ENCODE measurements around the gene LRRFIP2.

DNA sequence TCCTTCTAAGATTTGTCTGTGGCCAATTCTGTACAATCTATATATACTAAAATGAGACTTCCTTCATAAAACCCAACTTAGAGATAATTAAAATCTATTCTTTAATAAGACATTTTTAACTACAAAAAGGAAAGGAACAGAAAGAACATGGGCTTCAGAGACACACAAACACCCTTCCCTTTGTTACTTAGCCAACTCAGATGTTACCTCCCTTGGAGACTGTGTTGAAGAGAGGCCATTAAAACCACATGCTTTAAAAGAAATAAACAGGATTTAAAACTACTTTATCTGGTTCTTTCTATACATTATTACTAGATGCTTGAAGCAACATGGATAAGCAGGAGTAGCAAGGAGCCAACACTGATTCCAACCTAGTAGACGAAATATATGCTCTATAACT, 42.0 kb downstream of the LRRFIP2 start:
- TF ChIP-seq, protein P1, sequence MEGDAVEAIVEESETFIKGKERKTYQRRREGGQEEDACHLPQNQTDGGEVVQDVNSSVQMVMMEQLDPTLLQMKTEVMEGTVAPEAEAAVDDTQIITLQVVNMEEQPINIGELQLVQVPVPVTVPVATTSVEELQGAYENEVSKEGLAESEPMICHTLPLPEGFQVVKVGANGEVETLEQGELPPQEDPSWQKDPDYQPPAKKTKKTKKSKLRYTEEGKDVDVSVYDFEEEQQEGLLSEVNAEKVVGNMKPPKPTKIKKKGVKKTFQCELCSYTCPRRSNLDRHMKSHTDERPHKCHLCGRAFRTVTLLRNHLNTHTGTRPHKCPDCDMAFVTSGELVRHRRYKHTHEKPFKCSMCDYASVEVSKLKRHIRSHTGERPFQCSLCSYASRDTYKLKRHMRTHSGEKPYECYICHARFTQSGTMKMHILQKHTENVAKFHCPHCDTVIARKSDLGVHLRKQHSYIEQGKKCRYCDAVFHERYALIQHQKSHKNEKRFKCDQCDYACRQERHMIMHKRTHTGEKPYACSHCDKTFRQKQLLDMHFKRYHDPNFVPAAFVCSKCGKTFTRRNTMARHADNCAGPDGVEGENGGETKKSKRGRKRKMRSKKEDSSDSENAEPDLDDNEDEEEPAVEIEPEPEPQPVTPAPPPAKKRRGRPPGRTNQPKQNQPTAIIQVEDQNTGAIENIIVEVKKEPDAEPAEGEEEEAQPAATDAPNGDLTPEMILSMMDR (tag by site-specific recombination; IDR thresholded peaks at IDR 0.05) = no peak
- TF ChIP-seq KLF7 (tag by site-specific recombination; IDR thresholded peaks at IDR 0.05; ENCODE audit: borderline replicate concordance) (no peak), ZNF274 (IDR thresholded peaks at IDR 0.05; ENCODE audit: low read length) (no peak), ZNF274 (tag by site-specific recombination; IDR thresholded peaks at IDR 0.05; ENCODE audit: borderline replicate concordance) (no peak), MZF1 (tag by site-specific recombination; IDR thresholded peaks at IDR 0.05; ENCODE audit: borderline replicate concordance) (no peak), BCL11A (tag by site-specific recombination; IDR thresholded peaks at IDR 0.05; ENCODE audit: low read depth) (no peak), ZNF324 (tag by site-specific recombination; IDR thresholded peaks at IDR 0.05) (no peak), ZFP3 (tag by site-specific recombination; IDR thresholded peaks at IDR 0.05; ENCODE audit: low read depth) (no peak), ZNF776 (tag by site-specific recombination; IDR thresholded peaks at IDR 0.05; ENCODE audit: borderline replicate concordance) (no peak), ZSCAN30 (tag by site-specific recombination; IDR thresholded peaks at IDR 0.05) (no peak), ZNF132 (tag by site-specific recombination; IDR thresholded peaks at IDR 0.05; ENCODE audit: borderline replicate concordance) (no peak), ZNF354C (tag by site-specific recombination; IDR thresholded peaks at IDR 0.05; ENCODE audit: borderline replicate concordance, low read depth) (no peak)
- TF ChIP-seq, protein P2, sequence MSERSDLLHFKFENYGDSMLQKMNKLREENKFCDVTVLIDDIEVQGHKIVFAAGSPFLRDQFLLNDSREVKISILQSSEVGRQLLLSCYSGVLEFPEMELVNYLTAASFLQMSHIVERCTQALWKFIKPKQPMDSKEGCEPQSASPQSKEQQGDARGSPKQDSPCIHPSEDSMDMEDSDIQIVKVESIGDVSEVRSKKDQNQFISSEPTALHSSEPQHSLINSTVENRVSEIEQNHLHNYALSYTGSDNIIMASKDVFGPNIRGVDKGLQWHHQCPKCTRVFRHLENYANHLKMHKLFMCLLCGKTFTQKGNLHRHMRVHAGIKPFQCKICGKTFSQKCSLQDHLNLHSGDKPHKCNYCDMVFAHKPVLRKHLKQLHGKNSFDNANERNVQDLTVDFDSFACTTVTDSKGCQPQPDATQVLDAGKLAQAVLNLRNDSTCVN (tag by site-specific recombination; optimal IDR thresholded peaks at IDR 0.05) = no peak
- TF ChIP-seq, protein P3, sequence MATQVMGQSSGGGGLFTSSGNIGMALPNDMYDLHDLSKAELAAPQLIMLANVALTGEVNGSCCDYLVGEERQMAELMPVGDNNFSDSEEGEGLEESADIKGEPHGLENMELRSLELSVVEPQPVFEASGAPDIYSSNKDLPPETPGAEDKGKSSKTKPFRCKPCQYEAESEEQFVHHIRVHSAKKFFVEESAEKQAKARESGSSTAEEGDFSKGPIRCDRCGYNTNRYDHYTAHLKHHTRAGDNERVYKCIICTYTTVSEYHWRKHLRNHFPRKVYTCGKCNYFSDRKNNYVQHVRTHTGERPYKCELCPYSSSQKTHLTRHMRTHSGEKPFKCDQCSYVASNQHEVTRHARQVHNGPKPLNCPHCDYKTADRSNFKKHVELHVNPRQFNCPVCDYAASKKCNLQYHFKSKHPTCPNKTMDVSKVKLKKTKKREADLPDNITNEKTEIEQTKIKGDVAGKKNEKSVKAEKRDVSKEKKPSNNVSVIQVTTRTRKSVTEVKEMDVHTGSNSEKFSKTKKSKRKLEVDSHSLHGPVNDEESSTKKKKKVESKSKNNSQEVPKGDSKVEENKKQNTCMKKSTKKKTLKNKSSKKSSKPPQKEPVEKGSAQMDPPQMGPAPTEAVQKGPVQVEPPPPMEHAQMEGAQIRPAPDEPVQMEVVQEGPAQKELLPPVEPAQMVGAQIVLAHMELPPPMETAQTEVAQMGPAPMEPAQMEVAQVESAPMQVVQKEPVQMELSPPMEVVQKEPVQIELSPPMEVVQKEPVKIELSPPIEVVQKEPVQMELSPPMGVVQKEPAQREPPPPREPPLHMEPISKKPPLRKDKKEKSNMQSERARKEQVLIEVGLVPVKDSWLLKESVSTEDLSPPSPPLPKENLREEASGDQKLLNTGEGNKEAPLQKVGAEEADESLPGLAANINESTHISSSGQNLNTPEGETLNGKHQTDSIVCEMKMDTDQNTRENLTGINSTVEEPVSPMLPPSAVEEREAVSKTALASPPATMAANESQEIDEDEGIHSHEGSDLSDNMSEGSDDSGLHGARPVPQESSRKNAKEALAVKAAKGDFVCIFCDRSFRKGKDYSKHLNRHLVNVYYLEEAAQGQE (tag by site-specific recombination; IDR thresholded peaks at IDR 0.05) = no peak

Data from HEK293 (cell line).